HepG2 (cell line): Measurements from ENCODE around the gene PMM2. TPM values are rescaled to one million over a fixed set of nuclear protein-coding genes. Genes with fewer than 3 reads are reported as not detected.

Experiments
- ATAC-seq: fragments of 200-7000 bp; cut with Tn5 transposase; 3 replicates; pipeline ENCODE4 v1.9.1; 2020; ENCODE audit warnings: mild to moderate bottlenecking, moderate library complexity
- BruUV-seq: library from RNA; stranded (reverse); fragments of 400-500 nt; replicated peaks from 2 replicates; lab custom pipeline; 2021; lab: Mats Ljungman, UMichigan
- CTCF ChIA-PET: fragments of 300-600 bp; formaldehyde crosslinking; extraction: SDS; loops from one replicate; lab custom pipeline; 2021; ENCODE audit warnings: low total read pairs, inconsistent platforms, low intra/inter-chr PET ratio; lab: Yijun Ruan, JAX
- POLR2A ChIA-PET: fragments of 350-600 bp; sonication (Branson Sonifier 250); formaldehyde crosslinking; loops from one replicate; lab custom pipeline; 2020; ENCODE audit warnings: antibody characterized with exemption, inconsistent platforms; lab: Yijun Ruan, JAX
- DNase-seq: peaks from one replicate; pipeline ENCODE4 v3.0.0-alpha.2; 2015; ENCODE audit warnings: low spot score
- FAIRE-seq: peaks from 3 replicates; lab custom pipeline; 2011; peaks lifted over from hg19 to GRCh38; lab: Jason Lieb, UNC
- H2AFZ ChIP-seq: one replicate; pipeline ENCODE4 v1.6.1; 2011; ENCODE audit warnings: low read length, inconsistent platforms
- H3K27ac ChIP-seq: fragments of 300-600 bp; 3 replicates; pipeline ENCODE4 v1.8.0; 2011; ENCODE audit warnings: mixed run types, mild to moderate bottlenecking, mixed read lengths, low read length, inconsistent platforms; ENCODE audit not compliant: insufficient read depth; ENCODE audit errors: extremely low read length
- H3K27me3 ChIP-seq, 2 experiments: fragments of 200-600 bp in 1 of 2; 2 replicates in 1 of 2; 3 replicates in 1 of 2; pipeline versions ENCODE4 v1.6.0 to v1.8.0; 2011; ENCODE audit warnings: low read length in 2 of 2, mild to moderate bottlenecking in 2 of 2, moderate library complexity in 2 of 2, inconsistent platforms in 1 of 2; ENCODE audit not compliant: insufficient read depth in 2 of 2, control insufficient read depth in 1 of 2
- H3K36me3 ChIP-seq, 2 experiments: fragments of 200-600 bp in 1 of 2; replicated peaks in 1 of 2; 2 replicates in 1 of 2; 3 replicates in 1 of 2; pipeline versions ENCODE4 v1.5.1 to v1.8.0; 2011; ENCODE audit warnings: low read length in 2 of 2, inconsistent platforms in 1 of 2; ENCODE audit not compliant: insufficient read depth in 2 of 2, control insufficient read depth in 1 of 2
- H3K4me1 ChIP-seq: 2 replicates; pipeline ENCODE4 v1.5.1; 2012; ENCODE audit warnings: low read length, inconsistent platforms; ENCODE audit not compliant: insufficient read depth
- H3K4me2 ChIP-seq: 2 replicates; pipeline ENCODE4 v1.6.0; 2011; ENCODE audit warnings: low read depth, low read length, inconsistent platforms
- H3K4me3 ChIP-seq, 3 experiments: fragments of 200-600 bp in 1 of 3; sonication (generic), shearing (Covaris generic) in 1 of 3; replicated peaks in 1 of 3; 2 replicates each; pipeline ENCODE4 v1.5.1; 2011 to 2016; ENCODE audit warnings: low read length in 3 of 3, inconsistent platforms in 2 of 3, low read depth in 2 of 3, mild to moderate bottlenecking in 2 of 3, control low read depth in 1 of 3, mixed read lengths in 1 of 3; ENCODE audit not compliant: insufficient read depth in 1 of 3
- H3K79me2 ChIP-seq: one replicate; pipeline ENCODE4 v1.6.1; 2011; ENCODE audit warnings: low read length, inconsistent platforms; ENCODE audit not compliant: insufficient read depth
- H3K9ac ChIP-seq: 2 replicates; pipeline ENCODE4 v1.6.0; 2011; ENCODE audit warnings: mild to moderate bottlenecking, low read depth, low read length, inconsistent platforms; ENCODE audit not compliant: insufficient read depth
- H3K9me3 ChIP-seq: 2 replicates; pipeline ENCODE4 v1.5.1; 2012; ENCODE audit warnings: mild to moderate bottlenecking, low read length
- H4K20me1 ChIP-seq: 2 replicates; pipeline ENCODE4 v1.6.0; 2011; ENCODE audit warnings: inconsistent platforms, mild to moderate bottlenecking, low read length, moderate library complexity; ENCODE audit not compliant: insufficient read depth
- FOSL1 ChIP-seq: sonication (generic); formaldehyde crosslinking; IDR thresholded peaks from 2 replicates; pipeline ENCODE4 v1.9.0; 2021; ENCODE audit warnings: missing genetic modification reagents, borderline replicate concordance
- KAT2B ChIP-seq: fragments of 150-350 bp; IDR thresholded peaks from 2 replicates; pipeline ENCODE4 v1.6.1; 2014; ENCODE audit warnings: low read depth, low read length, borderline replicate concordance
- MBNL3 ChIP-seq: fragments of 250-450 bp; sonication (Bioruptor Pico); conservative IDR thresholded peaks from 2 replicates; pipeline ENCODE4 v1.8.0; 2022; ENCODE audit warnings: mild to moderate bottlenecking, inconsistent platforms
- PAWR ChIP-seq: sonication (generic); formaldehyde crosslinking; IDR thresholded peaks from 2 replicates; pipeline ENCODE4 v1.4.0; 2020; ENCODE audit warnings: missing genetic modification reagents, mild to moderate bottlenecking, borderline replicate concordance
- SKIL ChIP-seq: sonication (generic); formaldehyde crosslinking; IDR thresholded peaks from 2 replicates; pipeline ENCODE4 v1.8.0; 2022; ENCODE audit warnings: missing genetic modification reagents, mild to moderate bottlenecking, moderate library complexity, borderline replicate concordance
- SYNCRIP ChIP-seq: fragments of 200-400 bp; formaldehyde crosslinking; IDR thresholded peaks from 2 replicates; pipeline ENCODE4 v1.6.1; 2018; ENCODE audit warnings: mild to moderate bottlenecking, low read depth, low read length; ENCODE audit not compliant: insufficient read depth
- ZBED4 ChIP-seq: sonication (generic); formaldehyde crosslinking; IDR thresholded peaks from 2 replicates; pipeline ENCODE4 v1.4.0; 2020; ENCODE audit warnings: missing genetic modification reagents, borderline replicate concordance
- ZNF382 ChIP-seq: sonication (generic); formaldehyde crosslinking; IDR thresholded peaks from 2 replicates; pipeline ENCODE4 v1.5.0; 2020; ENCODE audit warnings: missing genetic modification reagents, mild to moderate bottlenecking, borderline replicate concordance
- ZNF510 ChIP-seq: sonication (generic); formaldehyde crosslinking; IDR thresholded peaks from 2 replicates; pipeline ENCODE4 v1.4.0; 2020; ENCODE audit warnings: low read depth, mild to moderate bottlenecking, missing genetic modification reagents
- WGBS: methylation state at CpG from one replicate; pipeline ENCODE4 v1.1.6; 2017; ENCODE audit warnings: low lambda C conversion rate; 5-methylcytosine and 5-hydroxymethylcytosine counted together
- in situ Hi-C: cut with HindIII; loops from 2 replicates; pipeline ENCODE4 v1.10.0; 2017; ENCODE audit warnings: low pct_unique_long_range_greater_than_20kb; ENCODE audit not compliant: extremely low pct_ligation_motif_present
- intact Hi-C: fragments of 100-400 bp; cut with micrococcal nuclease; formaldehyde crosslinking; loops from one replicate; pipeline ENCODE4 v1.10.0; 2022; ENCODE audit not compliant: unreplicated experiment
- polyA plus RNA-seq, 8 experiments: library from polyadenylated mRNA; depleted of rRNA in 3 of 8; stranded (reverse) in 7 of 8; unstranded in 1 of 8; fragments of >200 nt; fragmentation: Illumina TruSeq in 4 of 8; extraction: Trizol in 4 of 8; gene quantifications; 2 replicates each; pipeline versions ENCODE4 v1.2.1 to v1.2.3, GENCODE V29; 2011 to 2016; ENCODE audit warnings: low read depth in 4 of 8, missing spikeins in 1 of 8, mixed read lengths in 1 of 8; ENCODE audit not compliant: insufficient read depth in 1 of 8
- total RNA-seq, 5 experiments: library from RNA; depleted of rRNA; stranded (reverse); fragments of >200 nt; fragmentation: Illumina TruSeq; extraction: Trizol; gene quantifications; 2 replicates each; pipeline ENCODE4 v1.2.3, GENCODE V29; 2016; ENCODE audit warnings: low read depth in 1 of 5

The PMM2 gene
- total and polyA plus RNA-seq, 2 of the 13 experiments (the other 11 are each of a cell fraction or from before 2014, with no cell fraction given) = 52.2 to 93.7 TPM

DNA sequence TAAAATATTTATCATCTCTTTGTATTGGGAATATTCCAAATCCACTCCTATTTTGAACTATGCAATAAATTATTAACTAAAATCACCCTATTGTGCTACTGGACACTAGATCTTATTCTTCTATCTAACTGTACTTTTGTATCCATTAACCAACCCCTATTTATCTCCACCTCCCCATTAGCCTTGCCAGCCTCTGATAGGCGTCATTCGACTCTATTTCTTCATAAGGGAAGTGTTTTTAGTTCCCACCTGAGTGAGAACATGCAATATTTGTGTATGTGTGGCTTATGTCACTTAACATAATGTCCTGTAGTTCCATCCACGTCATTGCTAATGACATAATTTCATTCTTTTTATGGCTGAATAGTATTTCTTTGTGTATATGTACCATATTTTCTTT is 24.1 kb upstream of the PMM2 start (continued):
- no peak for TF ChIP-seq ZNF510 (CRISPR knock-in tag)
- TF ChIP-seq, all 625 proteins: peak for 0

GRCh38 chr16:8774208-8774607 is 23.4 kb upstream of the PMM2 start:
- WGBS = 93% methylated on average over 11 of the region's 11 CpGs
- TF ChIP-seq MBNL3 (CRISPR knock-in tag) = no peak
- TF ChIP-seq KAT2B = no peak
- TF ChIP-seq PAWR (CRISPR knock-in tag) = no peak
- TF ChIP-seq SYNCRIP = no peak
- TF ChIP-seq FOSL1 (CRISPR knock-in tag) = no peak
- no peak for TF ChIP-seq ZBED4 (CRISPR knock-in tag)
- no peak for TF ChIP-seq SKIL (CRISPR knock-in tag)
- TF ChIP-seq ZNF382 = no peak
- no peaks in the 10 kb centered on the region for H3K9me3 ChIP-seq
- no peak overlapping the region for H3K4me3 ChIP-seq
- H2AFZ ChIP-seq = no peak overlapping the region
- H3K27ac ChIP-seq = no peak overlapping the region
- no peak overlapping the region for H3K9ac ChIP-seq
- H3K36me3 ChIP-seq = peaks cover 48 to 71% of the 10 kb centered on the region in 2 experiments
- H4K20me1 ChIP-seq = no peaks in the 10 kb centered on the region
- H3K4me2 ChIP-seq = no peak overlapping the region
- ATAC-seq (no peak), FAIRE-seq (no peak), DNase-seq (no peak)
- in situ Hi-C loops (no loop called here), intact Hi-C loops (no loop called here)
- no peaks in the 10 kb centered on the region for H3K79me2 ChIP-seq
- BruUV-seq = TSS peak; percentile 48
- H3K4me1 ChIP-seq = no peaks in the 10 kb centered on the region
- no peaks in the 10 kb centered on the region for H3K27me3 ChIP-seq
- POLR2A ChIA-PET = no interaction called here
- CTCF ChIA-PET = no interaction called here
